OCI-LY1 (cell line): ENCODE results near the gene KRTAP9-1.

Experiments
- EZH2 ChIP-seq: fragments of 200-600 bp; sonication (generic), shearing (Covaris generic); IDR thresholded peaks from 2 replicates; pipeline ENCODE4 v1.8.0; 2017; ENCODE audit warnings: borderline replicate concordance, mixed run types, mild to moderate bottlenecking, antibody characterized with exemption, low read length, moderate library complexity, mixed read lengths
- TF ChIP-seq, protein P1 (sequence below): fragments of 200-600 bp; sonication (generic), shearing (Covaris generic); IDR thresholded peaks from 2 replicates; pipeline ENCODE4 v1.5.1; 2017; ENCODE audit warnings: mild to moderate bottlenecking, antibody characterized with exemption, low read length, moderate library complexity, mixed read lengths

DNA sequence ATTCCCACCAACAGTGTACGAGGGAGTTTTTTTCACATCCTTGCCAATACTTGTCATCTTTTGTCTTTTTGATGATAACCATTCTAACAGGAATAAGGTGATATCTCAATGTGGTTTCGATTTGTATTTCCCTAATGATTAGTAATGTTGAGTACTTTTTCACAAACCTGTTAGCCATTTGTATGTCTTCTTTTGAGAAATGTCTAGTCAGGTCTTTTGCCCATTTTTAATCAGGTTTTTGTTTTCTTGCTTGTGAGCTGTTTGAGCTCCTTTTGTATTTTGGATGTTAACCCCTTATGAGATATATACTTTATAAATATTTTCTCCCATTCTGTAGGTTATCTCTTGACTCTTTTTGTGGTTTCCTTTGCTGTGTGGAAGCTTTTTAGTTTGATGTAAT, 38.2 kb upstream of the KRTAP9-1 start:
- TF ChIP-seq, protein P1, sequence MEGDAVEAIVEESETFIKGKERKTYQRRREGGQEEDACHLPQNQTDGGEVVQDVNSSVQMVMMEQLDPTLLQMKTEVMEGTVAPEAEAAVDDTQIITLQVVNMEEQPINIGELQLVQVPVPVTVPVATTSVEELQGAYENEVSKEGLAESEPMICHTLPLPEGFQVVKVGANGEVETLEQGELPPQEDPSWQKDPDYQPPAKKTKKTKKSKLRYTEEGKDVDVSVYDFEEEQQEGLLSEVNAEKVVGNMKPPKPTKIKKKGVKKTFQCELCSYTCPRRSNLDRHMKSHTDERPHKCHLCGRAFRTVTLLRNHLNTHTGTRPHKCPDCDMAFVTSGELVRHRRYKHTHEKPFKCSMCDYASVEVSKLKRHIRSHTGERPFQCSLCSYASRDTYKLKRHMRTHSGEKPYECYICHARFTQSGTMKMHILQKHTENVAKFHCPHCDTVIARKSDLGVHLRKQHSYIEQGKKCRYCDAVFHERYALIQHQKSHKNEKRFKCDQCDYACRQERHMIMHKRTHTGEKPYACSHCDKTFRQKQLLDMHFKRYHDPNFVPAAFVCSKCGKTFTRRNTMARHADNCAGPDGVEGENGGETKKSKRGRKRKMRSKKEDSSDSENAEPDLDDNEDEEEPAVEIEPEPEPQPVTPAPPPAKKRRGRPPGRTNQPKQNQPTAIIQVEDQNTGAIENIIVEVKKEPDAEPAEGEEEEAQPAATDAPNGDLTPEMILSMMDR, result no peak
- TF ChIP-seq EZH2, result no peak
